WTC11 (cell line): ENCODE measurements around the gene OTOS. TPM values are rescaled to one million over a fixed set of nuclear protein-coding genes. Genes with fewer than 3 reads are reported as not detected.

Source experiments
- ATAC-seq: fragments of 200-7000 bp; cut with Tn5 transposase; 2 replicates; pipeline ENCODE4 v1.10.0; 2021; ENCODE audit warnings: mild to moderate bottlenecking, moderate library complexity
- CTCF ChIA-PET: fragments of 300-600 bp; sonication (Branson Sonifier 250); formaldehyde crosslinking; loops from one replicate; lab custom pipeline; 2021; ENCODE audit warnings: antibody characterized with exemption; lab: Charles Lee
- POLR2A ChIA-PET: fragments of 350-600 bp; sonication (Branson Sonifier 250); formaldehyde crosslinking; loops from one replicate; lab custom pipeline; 2021; ENCODE audit warnings: antibody characterized with exemption; lab: Charles Lee
- DNase-seq: peaks from one replicate; pipeline ENCODE4 v3.0.0; 2021; ENCODE audit warnings: low spot score
- H3K27ac Mint-ChIP-seq: 2 replicates; pipeline ENCODE4 v1.8.0; 2021; ENCODE audit warnings: mixed read lengths
- H3K27me3 Mint-ChIP-seq: 2 replicates; pipeline ENCODE4 v1.8.0; 2021; ENCODE audit warnings: low read depth, mild to moderate bottlenecking, moderate library complexity, mixed read lengths
- H3K36me3 Mint-ChIP-seq: 2 replicates; pipeline ENCODE4 v1.8.0; 2021; ENCODE audit warnings: mixed read lengths
- H3K4me1 Mint-ChIP-seq: 2 replicates; pipeline ENCODE4 v1.8.0; 2022; ENCODE audit warnings: mixed read lengths
- H3K4me3 Mint-ChIP-seq: 2 replicates; pipeline ENCODE4 v1.8.0; 2021; ENCODE audit warnings: mild to moderate bottlenecking, moderate library complexity, mixed read lengths
- H3K9me3 Mint-ChIP-seq: 2 replicates; pipeline ENCODE4 v1.8.0; 2021; ENCODE audit warnings: mixed read lengths
- CBFB ChIP-seq: sonication (generic); formaldehyde crosslinking; IDR thresholded peaks from 2 replicates; pipeline ENCODE4 v1.8.1; 2022; ENCODE audit warnings: mild to moderate bottlenecking, low read depth, missing genetic modification reagents
- ESRRA ChIP-seq: sonication (generic); formaldehyde crosslinking; IDR thresholded peaks from 2 replicates; pipeline ENCODE4 v1.8.1; 2022; ENCODE audit warnings: mild to moderate bottlenecking, missing genetic modification reagents, borderline replicate concordance
- JUN ChIP-seq: sonication (generic); formaldehyde crosslinking; IDR thresholded peaks from 2 replicates; pipeline ENCODE4 v1.8.0; 2023; ENCODE audit warnings: mild to moderate bottlenecking, missing genetic modification reagents
- NFE2L1 ChIP-seq: sonication (generic); formaldehyde crosslinking; IDR thresholded peaks from 2 replicates; pipeline ENCODE4 v1.8.1; 2023; ENCODE audit warnings: missing genetic modification reagents
- NFYB ChIP-seq: sonication (generic); formaldehyde crosslinking; conservative IDR thresholded peaks from 2 replicates; pipeline ENCODE4 v1.8.0; 2022; ENCODE audit warnings: low read depth, missing genetic modification reagents
- RORB ChIP-seq: fragments of 250-450 bp; sonication (Bioruptor Pico); IDR thresholded peaks from 2 replicates; pipeline ENCODE4 v1.9.0; 2021; ENCODE audit warnings: mild to moderate bottlenecking
- ZNF232 ChIP-seq: sonication (generic); formaldehyde crosslinking; IDR thresholded peaks from 2 replicates; pipeline ENCODE4 v1.8.0; 2022; ENCODE audit warnings: mild to moderate bottlenecking, missing genetic modification reagents
- total RNA-seq: library from RNA; stranded (reverse); gene quantifications from 3 replicates; pipeline ENCODE4 v1.2.3, GENCODE V29; 2021
- TF ChIP-seq, protein P1 (sequence below): sonication (generic); formaldehyde crosslinking; IDR thresholded peaks from 2 replicates; pipeline ENCODE4 v1.8.1; 2022; ENCODE audit warnings: low read depth, mild to moderate bottlenecking, moderate library complexity, missing genetic modification reagents, borderline replicate concordance
- TF ChIP-seq, protein P2 (sequence below): sonication (generic); formaldehyde crosslinking; IDR thresholded peaks from 2 replicates; pipeline ENCODE4 v1.8.1; 2022; ENCODE audit warnings: mild to moderate bottlenecking, moderate library complexity, missing genetic modification reagents
- TF ChIP-seq, protein P3 (sequence below): fragments of 200-600 bp; IDR thresholded peaks from 2 replicates; pipeline ENCODE4 v1.8.0; 2022; ENCODE audit warnings: antibody characterized with exemption
- TF ChIP-seq, protein P4 (sequence below): sonication (generic); formaldehyde crosslinking; conservative IDR thresholded peaks from 2 replicates; pipeline ENCODE4 v1.8.1; 2023; ENCODE audit warnings: mild to moderate bottlenecking, low read depth, missing genetic modification reagents, moderate library complexity
- TF ChIP-seq, protein P5 (sequence below): sonication (generic); formaldehyde crosslinking; IDR thresholded peaks from 2 replicates; pipeline ENCODE4 v1.8.0; 2023; ENCODE audit warnings: missing genetic modification reagents
- TF ChIP-seq, protein P6 (sequence below): sonication (generic); formaldehyde crosslinking; IDR thresholded peaks from 2 replicates; pipeline ENCODE4 v1.8.0; 2022; ENCODE audit warnings: missing genetic modification reagents
- TF ChIP-seq, protein P7 (sequence below): sonication (generic); formaldehyde crosslinking; IDR thresholded peaks from 2 replicates; pipeline ENCODE4 v1.8.1; 2023; ENCODE audit warnings: mild to moderate bottlenecking, missing genetic modification reagents, moderate library complexity

OTOS gene
- total RNA-seq, 1 experiment from 2014 or later: not detected

DNA sequence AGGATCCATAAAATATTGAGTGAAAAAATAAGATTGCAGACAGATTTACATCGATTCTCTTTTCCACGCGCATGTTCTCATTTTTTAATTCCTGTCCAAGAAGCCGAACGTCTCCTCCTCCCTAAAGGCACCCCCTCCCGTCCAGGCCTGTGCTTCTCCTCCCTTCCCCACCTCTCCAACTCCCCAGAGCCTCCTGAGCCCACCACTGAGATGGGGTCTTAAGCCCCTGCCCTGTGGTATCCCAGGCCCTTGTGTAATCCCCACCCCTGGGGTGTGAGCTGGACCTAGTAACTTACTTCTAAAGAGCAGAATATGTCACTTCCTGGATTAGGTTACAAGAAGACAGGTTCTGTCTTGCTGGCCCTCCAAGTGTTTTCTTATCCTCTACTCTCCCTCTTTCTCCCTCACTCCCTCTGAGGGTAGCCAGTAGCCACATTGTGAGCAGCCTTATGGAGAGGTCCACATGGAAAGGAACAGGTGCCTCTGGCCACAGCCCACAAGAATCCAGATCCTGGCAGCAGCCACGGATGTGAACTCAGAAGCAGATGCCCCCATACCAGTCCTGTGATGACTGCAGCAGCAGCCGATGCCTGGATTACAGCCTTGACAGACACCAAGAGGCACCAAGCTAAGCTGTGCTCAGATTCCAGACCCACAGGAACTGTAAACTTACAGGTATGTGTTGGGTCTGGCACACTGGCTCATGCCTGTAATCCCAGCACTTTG lies 39.6 kb upstream of the OTOS start (continued):
- TF ChIP-seq, protein P1, sequence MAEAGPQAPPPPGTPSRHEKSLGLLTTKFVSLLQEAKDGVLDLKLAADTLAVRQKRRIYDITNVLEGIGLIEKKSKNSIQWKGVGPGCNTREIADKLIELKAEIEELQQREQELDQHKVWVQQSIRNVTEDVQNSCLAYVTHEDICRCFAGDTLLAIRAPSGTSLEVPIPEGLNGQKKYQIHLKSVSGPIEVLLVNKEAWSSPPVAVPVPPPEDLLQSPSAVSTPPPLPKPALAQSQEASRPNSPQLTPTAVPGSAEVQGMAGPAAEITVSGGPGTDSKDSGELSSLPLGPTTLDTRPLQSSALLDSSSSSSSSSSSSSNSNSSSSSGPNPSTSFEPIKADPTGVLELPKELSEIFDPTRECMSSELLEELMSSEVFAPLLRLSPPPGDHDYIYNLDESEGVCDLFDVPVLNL (CRISPR knock-in tag): no peak
- TF ChIP-seq, all 79 proteins: peak for 0

DNA sequence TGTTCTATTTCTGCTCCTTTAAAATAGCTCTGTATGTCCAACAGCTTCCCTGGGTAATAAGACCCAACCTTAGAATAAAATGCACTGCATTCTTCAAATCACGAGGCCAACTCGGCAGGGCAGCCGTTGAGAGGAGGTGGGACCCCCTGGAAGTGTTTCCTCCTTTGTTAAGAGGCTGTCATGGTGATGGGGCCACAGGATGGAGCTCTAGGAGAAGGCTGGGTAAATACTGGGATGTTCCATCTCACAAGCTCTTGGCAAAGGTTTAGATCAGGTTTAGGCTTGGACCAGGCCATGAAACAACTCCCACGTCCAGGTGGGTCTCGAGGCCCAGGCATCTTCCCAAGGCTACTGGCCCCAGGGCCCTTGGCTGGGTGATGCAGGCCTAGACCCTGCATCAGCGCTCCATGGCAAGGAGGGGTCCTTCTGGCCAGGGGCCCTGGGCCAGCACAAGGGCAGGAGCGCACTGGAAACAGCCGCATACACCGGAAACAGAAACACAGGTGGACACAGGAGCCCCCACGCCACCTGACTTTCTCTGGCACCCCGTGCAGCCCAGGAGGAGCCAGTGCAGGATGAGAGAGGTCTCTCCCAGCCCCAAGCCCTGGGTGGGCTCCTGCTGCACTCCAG lies 38.8 kb upstream of the OTOS start:
- no peak for ATAC-seq
- TF ChIP-seq, protein P2, sequence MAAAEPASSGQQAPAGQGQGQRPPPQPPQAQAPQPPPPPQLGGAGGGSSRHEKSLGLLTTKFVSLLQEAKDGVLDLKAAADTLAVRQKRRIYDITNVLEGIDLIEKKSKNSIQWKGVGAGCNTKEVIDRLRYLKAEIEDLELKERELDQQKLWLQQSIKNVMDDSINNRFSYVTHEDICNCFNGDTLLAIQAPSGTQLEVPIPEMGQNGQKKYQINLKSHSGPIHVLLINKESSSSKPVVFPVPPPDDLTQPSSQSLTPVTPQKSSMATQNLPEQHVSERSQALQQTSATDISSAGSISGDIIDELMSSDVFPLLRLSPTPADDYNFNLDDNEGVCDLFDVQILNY (CRISPR knock-in tag): no peak
- TF ChIP-seq, protein P3, sequence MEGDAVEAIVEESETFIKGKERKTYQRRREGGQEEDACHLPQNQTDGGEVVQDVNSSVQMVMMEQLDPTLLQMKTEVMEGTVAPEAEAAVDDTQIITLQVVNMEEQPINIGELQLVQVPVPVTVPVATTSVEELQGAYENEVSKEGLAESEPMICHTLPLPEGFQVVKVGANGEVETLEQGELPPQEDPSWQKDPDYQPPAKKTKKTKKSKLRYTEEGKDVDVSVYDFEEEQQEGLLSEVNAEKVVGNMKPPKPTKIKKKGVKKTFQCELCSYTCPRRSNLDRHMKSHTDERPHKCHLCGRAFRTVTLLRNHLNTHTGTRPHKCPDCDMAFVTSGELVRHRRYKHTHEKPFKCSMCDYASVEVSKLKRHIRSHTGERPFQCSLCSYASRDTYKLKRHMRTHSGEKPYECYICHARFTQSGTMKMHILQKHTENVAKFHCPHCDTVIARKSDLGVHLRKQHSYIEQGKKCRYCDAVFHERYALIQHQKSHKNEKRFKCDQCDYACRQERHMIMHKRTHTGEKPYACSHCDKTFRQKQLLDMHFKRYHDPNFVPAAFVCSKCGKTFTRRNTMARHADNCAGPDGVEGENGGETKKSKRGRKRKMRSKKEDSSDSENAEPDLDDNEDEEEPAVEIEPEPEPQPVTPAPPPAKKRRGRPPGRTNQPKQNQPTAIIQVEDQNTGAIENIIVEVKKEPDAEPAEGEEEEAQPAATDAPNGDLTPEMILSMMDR: no peak
- TF ChIP-seq ZNF232: no peak
- TF ChIP-seq JUN: no peak
- H3K4me1 Mint-ChIP-seq: no peaks in the 10 kb centered on the region
- ChIA-PET POLR2A (no interaction called here), CTCF (interaction anchor here (1.2 to 1.7 kb wide), 2 partner anchors 26 to 54 kb away, joined by 3 to 7 read pairs; no protein-coding TSS in a partner anchor)
- no peaks in the 10 kb centered on the region for H3K36me3 Mint-ChIP-seq
- H3K9me3 Mint-ChIP-seq: no peaks in the 10 kb centered on the region
- DNase-seq: no peak
- no peaks in the 10 kb centered on the region; the same call in 1 of the 2 replicates for H3K27me3 Mint-ChIP-seq
- no peak overlapping the region for H3K4me3 Mint-ChIP-seq
- H3K27ac Mint-ChIP-seq: no peak overlapping the region

DNA sequence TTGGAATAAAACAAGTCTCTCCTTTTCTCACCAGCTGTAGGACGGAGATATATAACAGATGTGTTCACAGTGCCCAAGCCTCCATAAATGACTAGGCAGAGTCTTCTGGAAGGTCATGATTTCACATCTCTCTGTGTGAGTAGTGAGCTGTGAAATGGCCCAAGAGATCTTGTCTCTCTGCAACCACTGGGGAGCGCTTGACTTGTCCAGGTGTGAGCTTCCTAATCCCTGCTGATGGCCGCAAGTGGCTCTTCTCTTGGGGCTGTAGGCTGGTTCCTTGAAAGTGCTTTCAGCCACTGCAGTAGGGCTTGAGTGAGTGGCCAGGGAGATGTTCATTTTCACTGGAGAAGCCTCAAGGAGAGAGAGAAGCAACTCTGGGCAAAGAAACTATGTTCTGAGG lies 38.1 kb upstream of the OTOS start:
- no peaks in the 10 kb centered on the region for H3K9me3 Mint-ChIP-seq
- no peak for ATAC-seq
- H3K27me3 Mint-ChIP-seq: no peaks in the 10 kb centered on the region; the same call in 1 of the 2 replicates
- no peaks in the 10 kb centered on the region for H3K4me1 Mint-ChIP-seq
- H3K27ac Mint-ChIP-seq: no peak overlapping the region
- H3K4me3 Mint-ChIP-seq: no peak overlapping the region
- H3K36me3 Mint-ChIP-seq: no peaks in the 10 kb centered on the region
- no peak for DNase-seq
- ChIA-PET CTCF (interaction anchor here (0.6 to 1.7 kb wide), 5 partner anchors 27 to 251 kb away, joined by 3 to 7 read pairs (median 3); no protein-coding TSS in a partner anchor), POLR2A (no interaction called here)
- TF ChIP-seq, protein P4, sequence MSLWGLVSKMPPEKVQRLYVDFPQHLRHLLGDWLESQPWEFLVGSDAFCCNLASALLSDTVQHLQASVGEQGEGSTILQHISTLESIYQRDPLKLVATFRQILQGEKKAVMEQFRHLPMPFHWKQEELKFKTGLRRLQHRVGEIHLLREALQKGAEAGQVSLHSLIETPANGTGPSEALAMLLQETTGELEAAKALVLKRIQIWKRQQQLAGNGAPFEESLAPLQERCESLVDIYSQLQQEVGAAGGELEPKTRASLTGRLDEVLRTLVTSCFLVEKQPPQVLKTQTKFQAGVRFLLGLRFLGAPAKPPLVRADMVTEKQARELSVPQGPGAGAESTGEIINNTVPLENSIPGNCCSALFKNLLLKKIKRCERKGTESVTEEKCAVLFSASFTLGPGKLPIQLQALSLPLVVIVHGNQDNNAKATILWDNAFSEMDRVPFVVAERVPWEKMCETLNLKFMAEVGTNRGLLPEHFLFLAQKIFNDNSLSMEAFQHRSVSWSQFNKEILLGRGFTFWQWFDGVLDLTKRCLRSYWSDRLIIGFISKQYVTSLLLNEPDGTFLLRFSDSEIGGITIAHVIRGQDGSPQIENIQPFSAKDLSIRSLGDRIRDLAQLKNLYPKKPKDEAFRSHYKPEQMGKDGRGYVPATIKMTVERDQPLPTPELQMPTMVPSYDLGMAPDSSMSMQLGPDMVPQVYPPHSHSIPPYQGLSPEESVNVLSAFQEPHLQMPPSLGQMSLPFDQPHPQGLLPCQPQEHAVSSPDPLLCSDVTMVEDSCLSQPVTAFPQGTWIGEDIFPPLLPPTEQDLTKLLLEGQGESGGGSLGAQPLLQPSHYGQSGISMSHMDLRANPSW (CRISPR knock-in tag): no peak
- TF ChIP-seq CBFB (CRISPR knock-in tag): no peak
- TF ChIP-seq, protein P5, sequence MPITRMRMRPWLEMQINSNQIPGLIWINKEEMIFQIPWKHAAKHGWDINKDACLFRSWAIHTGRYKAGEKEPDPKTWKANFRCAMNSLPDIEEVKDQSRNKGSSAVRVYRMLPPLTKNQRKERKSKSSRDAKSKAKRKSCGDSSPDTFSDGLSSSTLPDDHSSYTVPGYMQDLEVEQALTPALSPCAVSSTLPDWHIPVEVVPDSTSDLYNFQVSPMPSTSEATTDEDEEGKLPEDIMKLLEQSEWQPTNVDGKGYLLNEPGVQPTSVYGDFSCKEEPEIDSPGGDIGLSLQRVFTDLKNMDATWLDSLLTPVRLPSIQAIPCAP (CRISPR knock-in tag): no peak
- TF ChIP-seq, protein P1 (CRISPR knock-in tag): no peak
- TF ChIP-seq, protein P6, sequence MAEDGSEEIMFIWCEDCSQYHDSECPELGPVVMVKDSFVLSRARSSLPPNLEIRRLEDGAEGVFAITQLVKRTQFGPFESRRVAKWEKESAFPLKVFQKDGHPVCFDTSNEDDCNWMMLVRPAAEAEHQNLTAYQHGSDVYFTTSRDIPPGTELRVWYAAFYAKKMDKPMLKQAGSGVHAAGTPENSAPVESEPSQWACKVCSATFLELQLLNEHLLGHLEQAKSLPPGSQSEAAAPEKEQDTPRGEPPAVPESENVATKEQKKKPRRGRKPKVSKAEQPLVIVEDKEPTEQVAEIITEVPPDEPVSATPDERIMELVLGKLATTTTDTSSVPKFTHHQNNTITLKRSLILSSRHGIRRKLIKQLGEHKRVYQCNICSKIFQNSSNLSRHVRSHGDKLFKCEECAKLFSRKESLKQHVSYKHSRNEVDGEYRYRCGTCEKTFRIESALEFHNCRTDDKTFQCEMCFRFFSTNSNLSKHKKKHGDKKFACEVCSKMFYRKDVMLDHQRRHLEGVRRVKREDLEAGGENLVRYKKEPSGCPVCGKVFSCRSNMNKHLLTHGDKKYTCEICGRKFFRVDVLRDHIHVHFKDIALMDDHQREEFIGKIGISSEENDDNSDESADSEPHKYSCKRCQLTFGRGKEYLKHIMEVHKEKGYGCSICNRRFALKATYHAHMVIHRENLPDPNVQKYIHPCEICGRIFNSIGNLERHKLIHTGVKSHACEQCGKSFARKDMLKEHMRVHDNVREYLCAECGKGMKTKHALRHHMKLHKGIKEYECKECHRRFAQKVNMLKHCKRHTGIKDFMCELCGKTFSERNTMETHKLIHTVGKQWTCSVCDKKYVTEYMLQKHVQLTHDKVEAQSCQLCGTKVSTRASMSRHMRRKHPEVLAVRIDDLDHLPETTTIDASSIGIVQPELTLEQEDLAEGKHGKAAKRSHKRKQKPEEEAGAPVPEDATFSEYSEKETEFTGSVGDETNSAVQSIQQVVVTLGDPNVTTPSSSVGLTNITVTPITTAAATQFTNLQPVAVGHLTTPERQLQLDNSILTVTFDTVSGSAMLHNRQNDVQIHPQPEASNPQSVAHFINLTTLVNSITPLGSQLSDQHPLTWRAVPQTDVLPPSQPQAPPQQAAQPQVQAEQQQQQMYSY (CRISPR knock-in tag): no peak
- TF ChIP-seq RORB (CRISPR knock-in tag): no peak
- no peak for TF ChIP-seq NFYB (CRISPR knock-in tag)
- no peak for TF ChIP-seq ZNF232
- TF ChIP-seq, protein P7, sequence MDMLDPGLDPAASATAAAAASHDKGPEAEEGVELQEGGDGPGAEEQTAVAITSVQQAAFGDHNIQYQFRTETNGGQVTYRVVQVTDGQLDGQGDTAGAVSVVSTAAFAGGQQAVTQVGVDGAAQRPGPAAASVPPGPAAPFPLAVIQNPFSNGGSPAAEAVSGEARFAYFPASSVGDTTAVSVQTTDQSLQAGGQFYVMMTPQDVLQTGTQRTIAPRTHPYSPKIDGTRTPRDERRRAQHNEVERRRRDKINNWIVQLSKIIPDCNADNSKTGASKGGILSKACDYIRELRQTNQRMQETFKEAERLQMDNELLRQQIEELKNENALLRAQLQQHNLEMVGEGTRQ (CRISPR knock-in tag): no peak
- TF ChIP-seq, protein P3: no peak
- no peak for TF ChIP-seq NFE2L1
- TF ChIP-seq ESRRA (CRISPR knock-in tag): no peak
